HG03060 (cell line): ENCODE data around the gene ACMSD.
"Not testable (repeated sequence)": the region's sequence is repeated elsewhere in the genome, so short reads cannot be mapped to it uniquely, and the experiment has no call there.

Source experiments
- ATAC-seq: cut with Tn5 transposase; IDR thresholded peaks from one replicate; pipeline ENCODE4 v1.9.1; 2021; ENCODE audit warnings: low read depth, moderate number of reproducible peaks; ENCODE audit not compliant: unreplicated experiment

The ACMSD gene

DNA sequence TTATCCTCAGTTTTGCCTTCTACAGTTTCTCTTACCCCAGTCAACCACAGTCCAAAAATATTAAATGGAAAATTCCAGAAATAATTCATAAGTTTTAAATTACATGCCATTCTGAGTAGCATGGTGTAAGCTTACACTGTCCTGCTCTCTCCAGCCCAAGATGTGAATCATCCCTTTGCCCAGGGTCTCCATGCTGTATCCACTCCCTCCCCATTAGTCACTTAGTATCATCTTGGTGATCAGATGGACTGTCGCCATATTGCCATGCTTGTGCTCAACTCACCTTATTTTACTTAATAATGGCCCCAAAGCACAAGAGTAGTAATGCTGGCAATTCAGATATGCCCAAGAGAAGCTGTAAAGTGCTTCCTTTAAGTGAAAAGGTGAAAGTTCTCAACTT, 61.7 kb downstream of the ACMSD start:
- no peak for ATAC-seq

- not testable (repeated sequence) for ATAC-seq
These were observed 65.3 kb downstream of the ACMSD start for GRCh38 chr2:134903701-134904100.

DNA sequence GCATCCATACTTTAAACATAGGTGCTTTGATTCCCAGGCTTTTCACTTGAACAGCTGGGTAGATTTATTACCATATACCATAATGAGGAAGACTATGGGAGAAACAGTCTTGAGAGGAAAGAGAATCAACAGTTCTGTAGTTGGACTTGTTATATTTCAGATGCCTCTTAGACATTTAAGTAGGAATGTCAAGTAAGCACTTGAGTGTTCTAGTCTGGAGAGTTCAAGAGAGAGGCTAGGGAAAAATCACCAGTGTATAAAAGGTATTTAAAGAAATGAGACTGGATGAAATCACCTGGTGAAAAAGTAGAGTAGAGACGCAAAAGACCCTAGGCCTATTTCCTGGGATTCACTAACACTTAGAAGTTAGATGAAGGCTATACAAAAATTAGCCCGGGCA, 66.8 kb downstream of the ACMSD start:
- ATAC-seq: no peak

- ATAC-seq: no peak
These were observed 68.3 kb downstream of the ACMSD start for GRCh38 chr2:134906726-134907125.

DNA sequence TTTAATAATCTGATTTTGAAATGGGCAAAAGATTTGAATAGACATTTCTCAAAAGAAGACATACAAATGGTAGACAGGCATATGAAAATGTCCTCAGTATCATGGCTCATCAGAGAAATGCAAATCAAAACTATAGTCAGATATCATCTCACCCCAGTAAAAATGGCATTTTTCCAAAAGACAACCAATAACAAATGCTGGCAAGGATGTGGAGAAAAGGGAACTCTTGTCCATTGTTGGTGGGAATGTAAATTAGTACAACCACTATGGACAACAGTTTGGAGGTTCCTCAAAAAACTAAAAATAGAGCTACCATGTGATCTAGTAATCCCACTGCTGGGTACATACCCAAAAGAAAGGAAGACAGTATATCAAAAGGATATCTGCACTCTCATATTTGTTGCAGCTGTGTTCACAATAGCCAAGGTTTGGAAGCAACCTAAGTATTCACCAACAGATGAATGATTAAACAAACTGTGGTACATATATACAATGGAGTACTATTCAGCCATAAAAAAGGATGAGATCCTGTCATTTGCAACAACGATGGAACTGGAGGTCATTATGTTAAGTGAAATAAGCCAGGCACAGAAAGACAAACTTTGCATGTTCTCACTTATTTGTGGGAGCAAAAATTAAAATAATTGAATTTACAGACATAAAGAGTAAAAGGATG, 69.2 kb downstream of the ACMSD start:
- ATAC-seq: not testable (repeated sequence)

DNA sequence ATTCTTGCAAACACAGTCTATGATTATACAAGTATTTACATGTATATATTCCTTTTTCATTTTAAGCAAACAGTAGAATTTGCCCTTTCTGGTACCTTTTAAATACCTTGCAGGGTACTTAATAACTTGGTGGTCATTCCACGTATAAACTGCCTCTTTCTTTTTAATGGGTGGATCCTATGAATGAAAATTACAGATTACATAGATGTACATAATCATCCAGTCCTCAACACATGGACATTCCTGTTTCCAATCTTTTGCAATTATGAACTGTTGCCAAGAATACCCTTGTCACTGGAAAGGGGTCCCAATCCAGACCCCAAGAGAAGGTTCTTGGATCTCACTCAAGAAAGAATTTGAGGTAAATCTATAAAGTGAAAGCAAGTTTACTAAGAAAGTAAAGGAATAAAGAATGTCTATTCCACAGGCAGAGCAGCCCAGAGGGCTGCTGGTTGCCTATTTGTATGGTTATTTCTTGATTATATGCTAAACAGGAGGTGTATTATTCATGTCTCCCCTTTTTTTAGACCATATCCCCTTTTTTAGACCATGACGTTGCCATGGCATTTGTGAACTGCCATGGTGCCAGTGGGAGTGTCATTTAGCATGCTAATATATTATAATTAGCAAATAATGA, 72.5 kb downstream of the ACMSD start:
- no peak for ATAC-seq

DNA sequence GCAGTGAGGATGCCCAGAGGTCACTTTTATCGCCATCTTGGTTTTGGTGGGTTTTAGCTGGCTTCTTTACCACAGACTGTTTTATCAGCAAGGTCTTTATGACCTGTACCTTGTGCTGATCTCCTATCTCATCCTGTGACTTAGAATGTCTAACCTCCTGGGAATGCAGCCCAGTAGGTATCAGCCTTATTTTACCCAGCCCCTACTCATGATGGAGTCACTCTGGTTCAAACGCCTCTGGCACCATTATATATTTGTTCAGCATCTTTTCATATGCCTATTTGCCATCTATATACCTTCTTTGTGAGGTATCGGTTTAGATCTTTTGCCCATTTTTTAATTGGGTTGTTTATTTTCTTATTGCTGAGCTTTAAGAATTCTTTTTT, 73.0 kb downstream of the ACMSD start:
- ATAC-seq: no peak

GRCh38 chr2:134912361-134912760, 73.9 kb downstream of the ACMSD start:
- no peak for ATAC-seq

- ATAC-seq: no peak
These were observed 79.0 kb downstream of the ACMSD start for GRCh38 chr2:134917360-134917865.

- peak; percentile 68 for ATAC-seq
These were observed 79.6 kb downstream of the ACMSD start for GRCh38 chr2:134917888-134918525.

GRCh38 chr2:134918526-134919340, 80.3 kb downstream of the ACMSD start, which contains the start of gene CCNT2:
CCNT2 (plus strand) TSS chr2:134918822; CDS start chr2:134918855, 33 bp downstream.
- ATAC-seq: peak; percentile 78

DNA sequence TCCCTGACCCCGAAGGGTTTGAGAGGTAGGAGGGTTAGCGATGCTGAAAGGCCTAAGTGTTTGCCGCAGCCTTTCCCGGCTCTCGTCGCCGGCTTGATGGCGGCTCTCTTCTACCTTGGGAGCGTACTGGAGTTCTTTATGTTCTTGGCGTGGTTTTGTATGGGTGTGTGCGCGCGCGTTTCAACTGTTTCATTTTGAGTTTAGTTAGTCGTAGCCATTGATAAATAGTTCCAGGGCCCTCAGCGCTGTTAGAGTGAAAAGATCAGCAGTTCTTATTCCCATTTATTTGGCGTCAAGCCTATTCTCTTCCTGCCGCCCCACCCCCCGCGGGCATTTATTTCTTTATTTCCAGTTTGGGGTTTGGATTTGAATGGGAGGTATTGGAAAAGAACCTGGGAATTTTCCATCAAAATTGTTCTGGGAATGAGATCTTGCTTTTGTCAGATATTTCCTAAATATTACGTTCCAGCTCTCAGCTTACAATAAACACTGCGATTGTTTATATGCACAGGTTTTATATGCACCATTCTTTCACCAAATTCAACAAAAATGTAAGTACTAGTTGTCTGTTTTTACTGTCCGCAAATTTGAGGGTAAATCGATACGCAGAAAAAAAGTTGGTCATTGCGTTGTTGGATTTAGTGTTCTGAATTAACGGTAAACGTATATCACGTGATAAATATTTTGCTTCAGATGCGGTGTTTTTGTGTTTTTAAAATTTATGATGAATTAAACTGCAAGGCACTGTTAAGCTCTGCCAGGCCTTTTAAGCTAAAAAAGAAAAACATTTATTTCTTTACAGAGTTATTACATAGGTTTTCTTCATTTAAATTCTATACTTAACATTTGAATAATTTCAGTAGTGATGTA, 81.2 kb downstream of the ACMSD start:
- ATAC-seq: no peak

DNA sequence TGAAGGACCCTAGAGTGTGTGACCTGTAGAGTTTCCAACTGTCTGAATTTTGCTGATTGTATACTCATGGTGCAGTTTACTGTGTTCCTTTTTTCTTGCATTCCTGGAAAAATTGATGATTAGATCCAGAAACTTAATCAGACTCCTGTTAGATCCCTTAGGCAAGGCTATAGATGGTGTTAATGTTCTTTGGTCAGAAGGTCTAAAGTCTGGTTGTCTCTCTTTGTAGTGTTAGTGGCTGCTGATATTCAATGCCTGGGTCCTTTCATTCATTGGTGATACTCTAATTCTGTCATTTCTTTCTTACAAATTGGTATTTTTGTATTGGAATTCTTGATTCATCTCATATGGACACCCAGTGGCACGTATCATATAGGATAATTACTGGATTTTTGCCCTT, 86.5 kb downstream of the ACMSD start:
- no peak for ATAC-seq

GRCh38 chr2:134926231-134926931, 88.0 kb downstream of the ACMSD start:
- no peak for ATAC-seq

- no peak for ATAC-seq
These were observed 88.8 kb downstream of the ACMSD start for GRCh38 chr2:134927195-134927594.

DNA sequence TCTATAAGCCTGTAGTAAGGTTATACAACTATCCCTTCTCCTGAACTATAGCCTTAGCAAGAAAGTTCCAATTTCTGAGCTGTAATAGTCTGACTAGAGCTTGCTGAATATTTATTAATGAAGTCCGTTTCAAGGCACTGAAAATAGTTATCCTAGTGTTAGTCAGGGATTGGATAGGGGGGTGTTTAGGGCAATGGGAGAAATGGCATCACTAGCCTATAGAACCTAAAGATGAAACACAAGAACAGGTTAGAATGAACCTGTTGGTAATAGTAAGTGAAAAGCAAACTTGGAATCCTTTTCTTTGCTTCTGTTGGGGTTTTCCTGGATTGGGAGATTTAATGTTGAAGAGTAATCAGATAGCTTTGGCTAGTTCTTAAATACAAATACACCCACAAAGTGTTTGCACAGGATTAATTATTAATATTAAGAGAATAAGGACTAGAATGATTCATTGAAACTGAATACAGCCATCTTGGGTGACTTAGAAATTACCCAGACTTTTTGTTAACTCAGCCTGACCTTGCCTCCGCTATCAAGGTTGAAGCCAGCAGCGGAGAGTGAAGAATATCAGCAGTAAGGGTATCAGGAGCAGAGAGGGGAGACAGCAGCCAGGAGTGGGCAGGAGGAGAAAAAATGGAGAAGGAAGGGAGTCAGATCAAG, 94.6 kb downstream of the ACMSD start:
- ATAC-seq: no peak

GRCh38 chr2:134933732-134934131, 95.3 kb downstream of the ACMSD start:
- ATAC-seq: no peak

GRCh38 chr2:134934150-134934549, 95.7 kb downstream of the ACMSD start:
- no peak for ATAC-seq

DNA sequence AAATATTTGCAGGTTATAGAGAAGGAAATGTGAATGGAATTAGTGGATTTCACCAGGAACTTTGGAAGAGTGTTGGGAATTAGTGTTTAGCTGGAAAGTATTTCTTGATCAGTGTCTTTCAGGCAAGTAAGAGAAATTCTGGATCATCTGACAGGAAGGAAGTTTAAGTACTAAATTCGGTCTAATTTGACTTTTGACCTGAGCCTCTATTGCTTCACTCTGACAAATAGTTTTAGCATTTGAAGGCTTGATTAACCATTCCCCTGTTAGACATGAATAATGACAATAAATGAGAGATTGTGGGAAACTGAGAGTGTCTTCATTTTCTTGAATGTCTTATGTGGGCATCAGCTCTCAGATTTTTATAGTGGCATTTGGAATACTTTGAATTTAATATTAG, 96.2 kb downstream of the ACMSD start:
- ATAC-seq: no peak
